Mucosa of descending colon (tissue), 3 donors: ENCODE data around the gene PPP1R18. TPM values are rescaled to one million over a fixed set of nuclear protein-coding genes. Genes with fewer than 3 reads are reported as not detected.

Source experiments
- ATAC-seq: fragments of 200-7000 bp; cut with Tn5 transposase; one replicate; pipeline ENCODE4 v1.9.1; 2020; ENCODE audit warnings: mild to moderate bottlenecking, moderate library complexity
- DNase-seq, 3 donors: peaks; one replicate each; pipeline ENCODE4 v3.0.0-alpha.2; 2020
- H3K36me3 ChIP-seq: fragments of 200-600 bp; one replicate; pipeline ENCODE4 v1.8.0; 2021; ENCODE audit warnings: low read depth, mild to moderate bottlenecking
- H3K4me1 ChIP-seq: fragments of 200-600 bp; one replicate; pipeline ENCODE4 v1.8.0; 2021; ENCODE audit warnings: low read depth, mild to moderate bottlenecking
- H3K4me3 ChIP-seq: fragments of 200-600 bp; one replicate; pipeline ENCODE4 v1.8.0; 2021; ENCODE audit warnings: mild to moderate bottlenecking
- H3K9me3 ChIP-seq: fragments of 200-600 bp; one replicate; pipeline ENCODE4 v1.8.0; 2021; ENCODE audit warnings: mild to moderate bottlenecking
- intact Hi-C, 2 donors: fragments of 100-400 bp; cut with DNase I in 1 of 2; cut with micrococcal nuclease in 1 of 2; formaldehyde crosslinking; loops; one replicate each; pipeline versions ENCODE4 v1.11.0 to v1.11.1; 2022; cut with DNase I, micrococcal nuclease
- total RNA-seq, 3 donors: library from RNA; stranded (reverse); fragmentation: NEBNext Ultra II Directional in 2 of 3; extraction: Animal tissue kit (Norgen Biotek cat#: 25700) in 2 of 3; gene quantifications; one replicate each; pipeline versions ENCODE4 v1.2.1 to v1.2.4, GENCODE V29; 2021 to 2023
- TF ChIP-seq, protein P1 (sequence below): fragments of 200-600 bp; IDR thresholded peaks from one replicate; pipeline ENCODE4 v1.8.0; 2022; ENCODE audit warnings: antibody characterized with exemption, mild to moderate bottlenecking
- donor health status: DM: no; HTN: no; CAD: no; lungs with moderate emphysema.
- donor health status: DM: no; HTN: no; CAD: no.
- donor health status: DM: no; HTN: yes; CAD: no.

Gene PPP1R18
- total RNA-seq, 3 donors from 2014 or later: 8.6 to 55.1 (median 22.1) TPM

DNA sequence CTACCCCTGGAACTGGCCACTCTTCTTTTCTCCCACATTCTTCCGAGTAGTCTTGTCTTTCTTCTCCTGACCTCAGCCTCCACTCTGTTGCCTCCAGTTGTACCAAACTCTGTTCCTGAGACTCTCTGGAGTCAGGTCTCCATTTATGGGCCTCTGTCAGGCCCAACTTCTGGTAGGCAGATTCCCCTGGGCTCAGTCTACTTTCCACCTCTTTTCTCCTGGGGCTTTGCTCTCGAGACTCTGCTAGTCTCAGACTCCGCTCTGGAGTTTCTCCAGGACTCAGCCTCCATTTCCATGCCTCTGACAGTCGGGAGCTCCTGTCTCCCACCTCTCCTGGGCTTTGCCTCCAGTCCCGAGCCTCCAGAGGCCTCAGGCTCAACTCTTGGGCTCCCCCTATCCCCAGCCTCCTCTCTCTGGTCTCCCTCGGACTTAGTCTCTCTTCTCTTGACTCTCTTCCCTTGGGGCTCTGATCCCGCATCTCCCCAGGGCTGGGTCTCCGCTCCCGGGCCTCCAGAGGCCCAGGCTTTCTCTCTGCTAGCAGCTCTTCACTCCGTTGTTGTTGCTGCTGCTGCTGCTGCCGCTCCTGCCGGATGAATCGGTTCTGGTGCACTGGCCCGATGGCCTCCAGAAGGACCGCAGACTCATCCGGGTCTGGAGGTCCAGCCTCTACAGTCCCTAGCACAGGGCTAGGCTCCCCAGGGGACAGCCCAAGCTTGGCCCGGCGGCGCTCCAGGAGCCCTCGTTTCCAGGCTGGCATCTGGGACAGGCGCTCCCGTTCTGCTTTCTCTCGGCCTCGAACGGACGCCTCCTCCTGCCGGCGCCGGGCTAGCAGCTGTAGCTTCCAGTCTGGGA is 1.1 kb downstream of the PPP1R18 start:
- peak overlapping the region; percentile 22 for H3K4me3 ChIP-seq
- peaks cover 21% of the 10 kb centered on the region for H3K4me1 ChIP-seq
- TF ChIP-seq, protein P1, sequence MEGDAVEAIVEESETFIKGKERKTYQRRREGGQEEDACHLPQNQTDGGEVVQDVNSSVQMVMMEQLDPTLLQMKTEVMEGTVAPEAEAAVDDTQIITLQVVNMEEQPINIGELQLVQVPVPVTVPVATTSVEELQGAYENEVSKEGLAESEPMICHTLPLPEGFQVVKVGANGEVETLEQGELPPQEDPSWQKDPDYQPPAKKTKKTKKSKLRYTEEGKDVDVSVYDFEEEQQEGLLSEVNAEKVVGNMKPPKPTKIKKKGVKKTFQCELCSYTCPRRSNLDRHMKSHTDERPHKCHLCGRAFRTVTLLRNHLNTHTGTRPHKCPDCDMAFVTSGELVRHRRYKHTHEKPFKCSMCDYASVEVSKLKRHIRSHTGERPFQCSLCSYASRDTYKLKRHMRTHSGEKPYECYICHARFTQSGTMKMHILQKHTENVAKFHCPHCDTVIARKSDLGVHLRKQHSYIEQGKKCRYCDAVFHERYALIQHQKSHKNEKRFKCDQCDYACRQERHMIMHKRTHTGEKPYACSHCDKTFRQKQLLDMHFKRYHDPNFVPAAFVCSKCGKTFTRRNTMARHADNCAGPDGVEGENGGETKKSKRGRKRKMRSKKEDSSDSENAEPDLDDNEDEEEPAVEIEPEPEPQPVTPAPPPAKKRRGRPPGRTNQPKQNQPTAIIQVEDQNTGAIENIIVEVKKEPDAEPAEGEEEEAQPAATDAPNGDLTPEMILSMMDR: no peak
- no peaks in the 10 kb centered on the region for H3K9me3 ChIP-seq
- DNase-seq (peak in 2 of 3 donors; percentile 45 to 65), ATAC-seq (no peak)
- H3K36me3 ChIP-seq: no peaks in the 10 kb centered on the region
- intact Hi-C loops: no loop called here

DNA sequence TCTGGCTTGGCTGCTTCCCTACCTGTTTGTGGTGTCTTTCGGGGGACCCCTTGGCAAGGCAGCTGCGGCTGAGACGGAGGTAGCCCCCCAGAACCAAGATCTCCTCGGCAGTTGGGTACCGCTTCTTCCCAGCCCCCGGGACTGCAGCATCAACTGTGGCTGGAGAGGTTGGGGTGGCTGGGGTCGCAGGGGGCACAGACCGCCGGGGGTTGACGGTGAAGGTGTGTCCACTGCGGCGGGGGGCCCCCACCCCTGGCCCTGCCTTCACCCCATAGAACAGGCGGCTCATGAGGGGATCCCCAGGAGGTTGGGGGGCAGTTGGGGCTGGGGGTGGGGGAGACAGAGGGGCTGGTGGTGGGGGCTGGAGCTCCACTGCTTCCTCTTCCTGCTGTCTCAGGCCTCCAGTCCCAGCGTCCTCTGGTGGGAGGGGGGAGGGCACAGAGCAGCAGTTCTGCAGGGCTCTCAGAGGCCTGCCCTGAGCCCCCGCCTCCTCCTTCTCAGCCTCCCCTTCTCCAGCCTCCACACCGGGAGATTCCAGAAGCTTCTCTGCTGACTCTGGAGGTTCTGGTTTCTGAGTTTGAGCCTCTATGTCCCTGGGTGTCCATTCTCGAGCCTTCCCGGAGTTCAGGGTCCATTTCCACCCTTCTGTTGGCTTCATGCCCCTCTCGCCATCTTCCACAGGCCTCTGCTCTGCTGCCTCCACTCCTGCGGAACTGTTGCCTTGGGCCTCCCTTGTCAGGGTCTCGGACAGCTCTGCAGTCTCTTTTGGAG is 1.9 kb downstream of the PPP1R18 start:
- intact Hi-C loops: no loop called here
- H3K4me3 ChIP-seq: peak overlapping the region; percentile 22
- no peaks in the 10 kb centered on the region for H3K9me3 ChIP-seq
- DNase-seq (peak in 2 of 3 donors; percentile 72 to 89), ATAC-seq (peak; percentile 6)
- H3K36me3 ChIP-seq: no peaks in the 10 kb centered on the region
- TF ChIP-seq, protein P1: no peak
- peaks cover 19% of the 10 kb centered on the region for H3K4me1 ChIP-seq

DNA sequence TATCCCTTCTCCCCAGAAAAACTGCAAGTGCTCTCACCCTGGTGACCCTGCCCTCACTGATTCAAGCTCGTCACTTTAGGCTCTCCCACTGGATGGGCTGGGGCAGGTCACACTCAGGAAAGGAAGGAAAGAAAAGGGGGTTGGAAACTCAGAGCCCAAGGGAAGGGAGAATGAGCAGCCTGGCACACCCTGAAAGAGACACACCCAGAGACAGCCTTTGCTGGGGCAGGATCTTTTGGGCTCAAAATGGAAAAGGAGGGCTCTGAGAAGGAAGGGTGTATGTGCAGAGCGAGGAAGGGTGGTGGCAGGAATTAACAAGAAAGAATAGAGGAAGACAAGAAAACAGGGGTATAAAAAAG is 2.5 kb downstream of the PPP1R18 start:
- ATAC-seq: no peak
- no peak for DNase-seq
- H3K4me3 ChIP-seq: no peak overlapping the region
- no peaks in the 10 kb centered on the region for H3K36me3 ChIP-seq
- intact Hi-C loops: no loop called here
- TF ChIP-seq, protein P1: no peak
- peaks cover 21% of the 10 kb centered on the region for H3K4me1 ChIP-seq
- no peaks in the 10 kb centered on the region for H3K9me3 ChIP-seq

DNA sequence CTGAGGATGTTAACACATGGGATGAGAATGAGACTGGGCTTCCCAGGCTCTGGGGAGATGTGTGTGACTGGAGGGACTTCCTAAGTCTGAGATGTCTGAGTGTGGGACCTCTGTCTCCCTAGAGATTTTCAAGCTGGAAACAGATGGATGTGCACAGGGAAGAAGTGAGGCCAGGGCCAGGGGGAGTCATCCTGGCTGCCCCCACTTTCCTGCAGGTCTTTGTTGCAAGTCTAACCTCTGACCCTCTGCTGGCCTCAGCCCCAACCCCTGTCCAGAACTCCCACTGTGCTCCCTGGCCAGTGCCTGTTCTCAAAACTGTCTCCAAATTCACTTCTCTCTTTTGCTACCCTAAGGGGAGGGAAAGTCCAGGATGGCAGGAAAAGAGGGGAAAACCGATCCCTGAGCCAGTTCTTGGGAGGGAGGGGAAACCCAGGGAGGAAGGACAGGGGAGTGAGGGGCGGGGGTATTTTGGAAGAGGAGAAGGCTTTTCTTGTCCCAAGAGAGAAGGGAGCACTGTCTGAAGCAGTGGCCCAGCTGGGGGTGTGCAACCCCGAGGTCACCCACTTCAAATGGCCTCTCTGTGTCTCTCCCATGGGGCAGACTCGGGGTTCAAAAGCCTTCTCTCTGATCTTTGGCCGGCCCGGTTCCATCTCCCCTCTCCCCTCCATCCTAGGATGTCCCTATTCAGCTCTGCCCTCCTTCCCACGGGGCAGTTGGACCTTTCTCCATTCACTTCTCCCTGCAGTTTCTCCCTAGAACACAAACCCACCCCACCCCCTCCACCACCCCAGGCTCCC is 3.1 kb downstream of the PPP1R18 start:
- H3K4me3 ChIP-seq: peak overlapping the region; percentile 14
- intact Hi-C loops: no loop called here
- H3K4me1 ChIP-seq: peaks cover 24% of the 10 kb centered on the region

More for the DNA sequence above, 3.1 kb downstream of the PPP1R18 start:
- no peaks in the 10 kb centered on the region for H3K36me3 ChIP-seq
- TF ChIP-seq, protein P1: no peak
- H3K9me3 ChIP-seq: no peaks in the 10 kb centered on the region
- DNase-seq: peak in 1 of 3 donors; percentile 53
- ATAC-seq: no peak
